RWPE2 (cell line): ENCODE results near the gene STOML1.
"Not testable (repeated sequence)": the region's sequence is repeated elsewhere in the genome, so short reads cannot be mapped to it uniquely, and the experiment has no call there.

Source experiments
- ATAC-seq: fragments of 200-7000 bp; cut with Tn5 transposase; 3 replicates; pipeline ENCODE4 v1.9.1; 2021; ENCODE audit warnings: low read depth
- DNase-seq: peaks from one replicate; pipeline ENCODE4 v3.0.0-alpha.2; 2020; ENCODE audit warnings: low spot score
- H3K27ac ChIP-seq: fragments of 450-650 bp; 2 replicates; pipeline ENCODE4 v1.5.1; 2017; ENCODE audit warnings: mild to moderate bottlenecking; ENCODE audit not compliant: poor library complexity, severe bottlenecking
- H3K27me3 ChIP-seq: fragments of 250-450 bp; sonication (Bioruptor Pico); 2 replicates; pipeline ENCODE4 v1.5.1; 2021; ENCODE audit warnings: mild to moderate bottlenecking, moderate library complexity; ENCODE audit not compliant: insufficient read depth, poor library complexity, severe bottlenecking
- H3K36me3 ChIP-seq: fragments of 250-450 bp; sonication (Bioruptor Pico); 2 replicates; pipeline ENCODE4 v1.5.1; 2020; ENCODE audit warnings: low read depth, mild to moderate bottlenecking, moderate library complexity
- H3K4me1 ChIP-seq: fragments of 250-450 bp; sonication (Bioruptor Pico); 2 replicates; pipeline ENCODE4 v1.5.1; 2021; ENCODE audit warnings: mild to moderate bottlenecking, moderate library complexity; ENCODE audit not compliant: insufficient read depth, poor library complexity, severe bottlenecking
- H3K4me3 ChIP-seq: fragments of 250-450 bp; sonication (Bioruptor Pico); 2 replicates; pipeline ENCODE4 v1.5.1; 2021; ENCODE audit warnings: mild to moderate bottlenecking, moderate library complexity; ENCODE audit not compliant: severe bottlenecking
- H3K9me3 ChIP-seq: fragments of 250-450 bp; sonication (Bioruptor Pico); 2 replicates; pipeline ENCODE4 v1.5.1; 2021; ENCODE audit warnings: mild to moderate bottlenecking, moderate library complexity; ENCODE audit not compliant: severe bottlenecking
- CTCF ChIP-seq: fragments of 450-650 bp; IDR thresholded peaks from one replicate; pipeline ENCODE4 v1.5.1; 2017; ENCODE audit warnings: mild to moderate bottlenecking, moderate library complexity; ENCODE audit not compliant: poor library complexity, severe bottlenecking

The STOML1 gene

DNA sequence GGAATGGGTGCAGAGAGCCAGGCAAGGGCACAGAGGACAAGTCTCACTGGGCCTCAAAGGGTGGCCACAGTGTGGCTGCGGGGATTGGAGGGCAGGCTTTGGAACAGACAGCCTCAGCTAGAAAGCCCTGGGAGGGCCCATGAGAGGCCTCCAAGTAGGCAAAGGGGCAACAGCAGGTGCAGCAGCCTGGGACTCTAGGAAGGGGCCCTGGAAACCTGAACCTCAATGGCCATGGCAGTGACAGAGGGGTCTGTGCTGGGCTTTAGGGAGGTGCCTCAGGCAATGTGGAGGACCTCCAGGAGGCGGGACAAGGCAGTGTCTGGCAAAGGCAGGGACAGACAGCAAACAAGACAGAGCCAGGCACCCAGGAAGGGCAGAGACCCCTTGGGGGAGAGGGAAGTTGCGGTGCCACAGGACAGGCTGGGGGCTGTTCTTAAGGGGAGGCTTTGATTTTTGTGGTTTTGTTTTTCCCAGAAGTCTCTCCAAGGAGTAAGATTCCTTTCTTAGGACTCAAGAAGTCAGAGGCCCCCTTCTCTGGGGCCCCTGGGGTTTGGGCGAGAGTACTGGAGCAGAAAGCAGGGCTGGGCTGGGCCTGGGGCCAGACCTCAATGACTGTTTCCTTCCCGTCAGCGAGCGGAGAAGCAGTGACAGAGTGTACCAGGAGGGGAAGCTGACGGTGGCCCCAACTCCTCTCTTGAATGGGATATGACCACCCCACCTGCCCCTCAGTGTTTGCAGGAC, 9.7 kb downstream of the STOML1 start:
- no peaks in the 10 kb centered on the region for H3K36me3 ChIP-seq
- no peaks in the 10 kb centered on the region for H3K9me3 ChIP-seq
- peaks cover 41% of the 10 kb centered on the region for H3K4me1 ChIP-seq
- peak overlapping the region; percentile 95 for H3K27ac ChIP-seq
- ATAC-seq: peak; percentile 80
- no peak for TF ChIP-seq CTCF
- no peaks in the 10 kb centered on the region for H3K27me3 ChIP-seq
- peak; percentile 90 for DNase-seq
- H3K4me3 ChIP-seq: no peak overlapping the region

DNA sequence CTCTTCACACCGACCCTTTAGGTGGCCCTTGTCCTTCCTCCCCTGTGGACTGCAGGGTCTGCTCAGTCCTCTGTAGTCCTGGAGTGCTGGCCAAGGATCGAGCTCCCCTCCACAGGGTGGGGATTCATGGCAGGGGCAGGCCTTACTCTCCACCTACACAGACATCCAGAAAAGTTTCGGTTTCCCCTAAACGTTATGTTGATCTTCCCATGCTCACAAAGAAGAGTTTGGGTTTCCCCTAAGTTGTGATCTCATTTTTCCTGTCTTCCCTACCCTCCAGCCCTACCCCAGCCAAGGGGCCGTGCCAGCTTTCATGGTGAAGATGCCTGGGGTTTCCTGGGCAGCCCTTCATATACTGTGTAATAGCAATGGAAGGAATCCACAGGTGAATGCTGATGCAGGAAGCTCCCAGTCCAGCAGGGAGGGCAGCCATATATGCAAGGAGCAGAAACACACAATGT, 10.3 kb downstream of the STOML1 start:
- Histone ChIP-seq H3K4me1 (peaks cover 40% of the 10 kb centered on the region), H3K36me3 (no peaks in the 10 kb centered on the region), H3K27me3 (no peaks in the 10 kb centered on the region), H3K4me3 (no peak overlapping the region), H3K27ac (peak overlapping the region; percentile 95), H3K9me3 (no peaks in the 10 kb centered on the region)
- no peak for TF ChIP-seq CTCF
- ATAC-seq: no peak; the same call in 2 of the 3 replicates
- DNase-seq: no peak

GRCh38 chr15:73979636-73980035, 12.5 kb downstream of the STOML1 start:
- no peak for ATAC-seq
- no peak overlapping the region for H3K4me3 ChIP-seq
- no peak overlapping the region for H3K27ac ChIP-seq
- no peak for DNase-seq
- TF ChIP-seq CTCF: no peak
- no peaks in the 10 kb centered on the region for H3K27me3 ChIP-seq
- no peaks in the 10 kb centered on the region for H3K9me3 ChIP-seq
- peaks cover 33% of the 10 kb centered on the region for H3K4me1 ChIP-seq
- no peaks in the 10 kb centered on the region for H3K36me3 ChIP-seq

DNA sequence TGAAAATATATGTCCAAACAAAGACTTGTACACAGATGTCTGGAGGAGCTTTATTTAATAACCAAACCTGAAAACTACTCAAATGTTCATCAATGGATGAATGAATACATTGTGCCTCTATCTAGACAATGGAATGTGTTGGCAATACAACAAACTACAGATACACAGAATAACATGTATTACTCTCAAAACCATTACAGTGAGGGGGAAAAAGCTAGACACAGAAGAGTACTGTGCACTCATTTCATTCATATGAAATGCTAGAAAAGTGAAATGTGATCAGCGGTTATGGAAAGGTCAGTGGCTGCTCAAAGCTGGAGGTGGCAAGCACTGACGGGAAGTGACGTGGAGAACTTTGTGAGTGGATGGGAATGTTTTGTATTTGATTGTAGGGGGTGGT, 13.2 kb downstream of the STOML1 start:
- H3K9me3 ChIP-seq: no peaks in the 10 kb centered on the region
- H3K27ac ChIP-seq: no peak overlapping the region
- H3K27me3 ChIP-seq: no peaks in the 10 kb centered on the region
- H3K4me1 ChIP-seq: peaks cover 25% of the 10 kb centered on the region
- TF ChIP-seq CTCF: no peak
- no peak overlapping the region for H3K4me3 ChIP-seq
- no peak for DNase-seq
- no peaks in the 10 kb centered on the region for H3K36me3 ChIP-seq
- no peak for ATAC-seq

DNA sequence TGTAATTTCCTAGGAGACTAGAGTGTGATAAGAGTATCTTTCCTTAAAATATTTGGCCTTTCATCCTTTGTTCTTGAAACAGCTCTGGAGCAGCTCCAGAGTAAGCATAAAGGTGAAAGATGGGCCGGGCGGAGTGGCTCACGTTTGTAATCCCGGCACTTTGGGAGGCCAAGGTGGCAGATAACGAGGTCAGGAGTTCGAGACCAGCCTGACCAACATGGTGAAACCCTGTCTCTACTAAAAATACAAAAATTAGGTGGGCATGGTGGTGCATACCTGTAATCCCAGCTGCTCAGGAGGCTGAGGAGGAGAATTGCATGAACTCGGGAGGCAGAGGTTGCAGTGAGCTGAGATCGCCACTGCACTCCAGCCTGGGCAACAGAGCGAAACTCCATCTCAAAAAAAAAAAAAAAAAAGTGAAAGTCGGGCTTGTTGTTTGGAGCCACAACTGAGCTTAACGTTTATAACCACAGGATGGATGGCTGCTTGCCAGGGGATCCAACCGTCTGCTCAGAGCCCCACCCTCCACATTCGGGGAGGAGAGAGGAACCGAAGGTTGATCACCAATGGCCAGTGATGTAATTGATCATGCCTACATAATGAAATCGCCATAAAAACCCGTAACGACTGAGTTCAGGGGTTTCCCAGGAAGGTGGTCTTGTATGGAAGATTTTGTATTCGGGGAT, 16.5 kb downstream of the STOML1 start:
- not testable (repeated sequence) for H3K27ac ChIP-seq, H3K9me3 ChIP-seq, H3K27me3 ChIP-seq, ATAC-seq, H3K4me1 ChIP-seq, H3K4me3 ChIP-seq, DNase-seq, H3K36me3 ChIP-seq

- not testable (repeated sequence) for H3K36me3 ChIP-seq, H3K9me3 ChIP-seq, H3K4me3 ChIP-seq, H3K27me3 ChIP-seq, H3K27ac ChIP-seq, ATAC-seq, H3K4me1 ChIP-seq
- DNase-seq: peak; percentile 60
These were observed 18.4 kb downstream of the STOML1 start for GRCh38 chr15:73973683-73974200.
